Activated T-cell treated with anti-CD3 and anti-CD28 coated beads for 1 hour (primary cell): ENCODE results near the gene PTPRCAP.
"Not testable (repeated sequence)": the region's sequence is repeated elsewhere in the genome, so short reads cannot be mapped to it uniquely, and the experiment has no call there.

Experiments
- DNase-seq: peaks from one replicate; pipeline ENCODE4 v3.0.0-alpha.2; 2020; ENCODE audit warnings: low read depth

The PTPRCAP gene

GRCh38 chr11:67437082-67437808 is at the start of gene PTPRCAP:
Gene PTPRCAP (minus strand): TSS chr11:67437682. CDS start chr11:67437619, 63 bp downstream.
- DNase-seq, result peak; percentile 71

GRCh38 chr11:67486481-67487195 is 49.2 kb upstream of the PTPRCAP start:
- no peak for DNase-seq

- not testable (repeated sequence) for DNase-seq
These were observed 48.4 kb upstream of the PTPRCAP start for GRCh38 chr11:67485873-67486361.

- DNase-seq, result peak; percentile 48
These were observed 47.4 kb upstream of the PTPRCAP start for GRCh38 chr11:67484847-67485311.

GRCh38 chr11:67483831-67484665 is 46.6 kb upstream of the PTPRCAP start:
- no peak for DNase-seq

GRCh38 chr11:67482827-67483798 is 45.6 kb upstream of the PTPRCAP start, which contains the start of gene AIP:
Gene AIP (plus strand): TSS chr11:67483026. CDS start chr11:67483159, 133 bp downstream.
- peak; percentile 94 for DNase-seq

- DNase-seq, result no peak
These were observed 44.9 kb upstream of the PTPRCAP start for GRCh38 chr11:67482275-67482826.

GRCh38 chr11:67477344-67478050 is 40.0 kb upstream of the PTPRCAP start:
- not testable (repeated sequence) for DNase-seq

- not testable (repeated sequence) for DNase-seq
These were observed 39.2 kb upstream of the PTPRCAP start for GRCh38 chr11:67476692-67477091.

- no peak for DNase-seq
These were observed 35.4 kb upstream of the PTPRCAP start for GRCh38 chr11:67472882-67473281.

GRCh38 chr11:67470337-67471002 is 33.0 kb upstream of the PTPRCAP start:
- no peak for DNase-seq

GRCh38 chr11:67469508-67469811 is 32.0 kb upstream of the PTPRCAP start:
- DNase-seq, result no peak

- DNase-seq, result peak; percentile 88
These were observed 31.5 kb upstream of the PTPRCAP start, which contains the start of gene TMEM134 for GRCh38 chr11:67468759-67469507. Gene TMEM134 (minus strand): TSS chr11:67469251. CDS start chr11:67469192, 59 bp downstream.

GRCh38 chr11:67468456-67468758 is 30.9 kb upstream of the PTPRCAP start:
- no peak for DNase-seq

- DNase-seq, result no peak
These were observed 30.6 kb upstream of the PTPRCAP start for GRCh38 chr11:67468056-67468455.

- DNase-seq, result no peak
These were observed 29.7 kb upstream of the PTPRCAP start for GRCh38 chr11:67466962-67467771.

- DNase-seq, result no peak
These were observed 28.9 kb upstream of the PTPRCAP start for GRCh38 chr11:67466367-67466766.

GRCh38 chr11:67465530-67465929 is 28.0 kb upstream of the PTPRCAP start:
- not testable (repeated sequence) for DNase-seq
